Glomerular endothelial cell (primary cell): Measurements from ENCODE around the gene SYNDIG1. TPM values are rescaled to one million over a fixed set of nuclear protein-coding genes. Genes with fewer than 3 reads are reported as not detected.

Source experiments
- DNase-seq: peaks from one replicate; pipeline ENCODE4 v3.0.0-alpha.2; 2011; ENCODE audit warnings: low read depth, low spot score; ENCODE audit errors: extremely low read depth
- total RNA-seq: library from RNA; depleted of rRNA; stranded (reverse); fragments of >200 nt; gene quantifications from 2 replicates; pipeline ENCODE4 v1.2.3, GENCODE V29; 2015

SYNDIG1 gene
- total RNA-seq, 1 donor from 2014 or later, result not detected

DNA sequence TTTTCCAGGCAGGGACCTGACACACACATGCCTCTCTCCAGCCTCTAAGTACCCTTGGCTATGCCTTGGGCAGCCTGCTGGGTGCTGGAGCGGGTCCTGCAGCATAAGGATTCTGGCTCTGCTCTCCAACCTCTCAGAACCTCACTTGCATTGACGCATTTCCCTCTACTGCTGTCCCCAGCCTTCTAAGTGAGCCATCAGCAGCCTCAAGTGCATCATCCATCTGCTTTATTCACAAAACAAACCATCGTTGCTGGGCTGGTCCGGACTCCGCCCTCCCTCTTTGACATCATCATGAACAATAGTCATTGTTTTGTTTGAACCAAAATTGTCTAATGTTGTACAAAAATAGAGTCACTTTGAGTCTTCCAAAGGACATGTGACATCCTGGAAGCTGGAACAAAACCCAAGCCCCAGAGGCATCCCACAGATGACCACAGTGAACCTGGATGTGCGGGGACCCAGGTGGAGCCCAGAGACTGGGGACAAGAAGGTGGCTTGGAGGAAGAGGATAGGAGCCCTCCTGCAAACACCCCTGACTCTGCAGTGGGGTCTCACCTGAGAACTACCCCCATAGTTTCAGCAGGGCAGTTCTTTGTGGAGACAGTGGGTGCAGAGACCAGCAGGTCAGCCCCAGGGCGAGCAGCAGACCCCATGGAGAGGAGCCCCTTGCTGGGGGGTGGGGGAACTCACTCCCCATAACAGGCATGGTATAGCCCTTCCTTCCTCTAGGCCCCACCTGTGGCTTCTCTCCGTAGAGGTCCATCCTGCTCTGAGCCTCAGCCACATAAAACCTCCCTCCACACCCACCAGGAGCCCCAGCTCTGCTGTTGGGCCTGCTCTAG is 230.1 kb downstream of the SYNDIG1 start:
- DNase-seq, result no peak

DNA sequence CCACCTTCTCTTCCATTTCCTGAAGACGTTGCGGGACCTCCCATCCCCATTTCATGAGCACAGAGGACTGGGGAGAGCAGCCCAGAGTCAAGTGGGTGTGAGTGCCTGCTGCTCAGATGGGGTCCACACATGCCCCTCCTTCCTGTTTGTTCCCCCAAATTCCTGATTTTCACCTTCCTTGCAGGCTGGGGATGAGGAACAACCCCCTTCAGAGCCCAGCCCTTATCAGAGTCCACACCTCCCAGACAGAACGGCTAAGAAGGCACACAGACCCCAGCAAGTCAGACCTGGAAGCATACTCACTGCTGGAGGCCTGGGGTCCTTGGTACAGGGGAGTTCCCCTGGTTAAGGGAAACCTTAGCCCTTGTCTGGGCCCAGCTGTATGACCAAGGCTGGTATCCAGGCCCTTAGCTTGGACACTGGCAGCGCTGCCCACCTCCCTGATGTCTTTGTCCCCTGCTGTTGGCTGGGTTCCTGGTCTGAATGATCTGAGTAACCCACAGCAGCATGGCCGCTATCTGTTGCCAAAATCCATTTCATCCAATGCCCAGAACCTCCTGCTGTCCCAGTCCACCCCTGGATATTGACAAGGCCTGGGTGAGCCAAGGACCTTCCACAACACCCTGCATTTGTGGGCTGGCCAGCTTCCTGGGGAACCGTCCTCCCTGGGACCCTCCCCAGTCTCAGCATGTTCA is 230.9 kb downstream of the SYNDIG1 start:
- no peak for DNase-seq

DNA sequence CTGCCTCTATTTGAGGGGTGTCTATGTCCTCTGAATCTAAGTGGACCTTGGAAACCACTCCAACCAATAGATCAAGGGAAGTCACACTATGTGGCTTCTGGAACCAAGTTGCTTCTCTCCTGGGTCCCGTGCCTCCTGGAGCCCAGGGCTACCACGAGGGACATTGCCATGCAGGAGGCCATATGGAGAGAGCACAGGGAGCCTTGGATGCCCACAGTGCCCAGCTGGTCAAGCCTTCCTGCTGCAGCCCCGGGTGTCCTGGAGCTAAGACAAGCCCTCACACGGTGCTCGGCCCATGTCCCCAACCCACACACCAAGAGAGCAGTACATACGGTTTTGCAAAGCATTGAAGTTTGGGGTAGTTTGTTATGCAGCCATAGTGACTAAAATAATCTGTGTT is 231.6 kb downstream of the SYNDIG1 start:
- DNase-seq, result no peak

DNA sequence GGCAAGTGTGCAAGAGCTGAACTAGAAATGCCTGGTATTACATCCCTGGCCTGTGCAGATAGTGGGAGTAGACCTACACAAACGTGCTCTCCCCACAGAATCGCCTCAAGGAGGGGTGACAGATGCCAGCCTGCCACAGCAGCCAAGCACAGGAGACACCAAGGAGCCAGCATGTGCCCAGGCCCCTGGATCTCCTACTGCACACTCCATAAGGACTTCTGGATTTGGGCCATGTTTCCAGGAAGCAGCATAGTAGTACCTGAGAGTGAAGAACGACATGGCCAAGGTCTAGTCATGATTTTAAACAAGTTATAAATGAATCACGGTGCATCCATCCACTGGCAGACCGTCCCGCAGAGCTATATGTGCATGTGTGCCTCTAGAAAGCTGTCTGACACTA is 232.2 kb downstream of the SYNDIG1 start:
- no peak for DNase-seq

DNA sequence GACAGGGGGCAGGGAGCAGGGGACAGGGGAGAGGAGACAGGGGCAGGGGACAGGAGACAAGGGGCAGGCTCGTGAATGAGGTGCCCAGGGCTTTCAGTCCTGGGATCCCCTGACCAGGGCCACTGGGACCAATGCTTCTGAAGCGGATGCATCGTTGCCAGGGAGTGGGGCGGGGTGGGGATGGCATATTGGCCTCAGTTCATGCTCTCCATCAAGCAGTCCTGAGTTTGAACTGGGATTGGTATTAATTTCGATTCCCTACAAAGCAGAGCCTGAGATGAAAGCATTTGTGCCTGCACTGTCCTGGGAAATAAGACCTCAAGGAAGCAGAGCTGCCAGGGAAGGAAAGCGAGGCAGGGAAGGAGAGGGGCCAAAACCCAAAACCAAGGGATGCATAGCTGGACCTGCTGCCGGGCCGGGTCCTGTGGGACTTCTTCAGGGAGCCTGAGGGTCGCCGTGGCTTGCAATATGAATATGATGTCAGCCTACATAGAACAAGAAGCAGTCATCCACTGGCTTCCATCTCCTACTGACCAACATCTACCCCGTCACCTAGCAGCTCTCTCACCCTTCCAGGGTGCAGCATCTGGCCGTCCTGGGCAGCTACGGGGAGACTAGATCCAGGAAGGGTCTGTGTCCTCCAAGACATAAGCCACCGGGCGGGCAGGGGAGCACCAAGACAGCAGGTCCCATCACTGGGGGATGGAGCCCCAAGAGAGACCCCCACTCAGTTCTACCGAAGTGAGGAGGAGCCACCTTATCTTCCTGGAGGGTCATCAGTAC is 233.3 kb downstream of the SYNDIG1 start:
- no peak for DNase-seq

GRCh38 chr20:24703284-24703610 is 233.8 kb downstream of the SYNDIG1 start:
- DNase-seq, result no peak

DNA sequence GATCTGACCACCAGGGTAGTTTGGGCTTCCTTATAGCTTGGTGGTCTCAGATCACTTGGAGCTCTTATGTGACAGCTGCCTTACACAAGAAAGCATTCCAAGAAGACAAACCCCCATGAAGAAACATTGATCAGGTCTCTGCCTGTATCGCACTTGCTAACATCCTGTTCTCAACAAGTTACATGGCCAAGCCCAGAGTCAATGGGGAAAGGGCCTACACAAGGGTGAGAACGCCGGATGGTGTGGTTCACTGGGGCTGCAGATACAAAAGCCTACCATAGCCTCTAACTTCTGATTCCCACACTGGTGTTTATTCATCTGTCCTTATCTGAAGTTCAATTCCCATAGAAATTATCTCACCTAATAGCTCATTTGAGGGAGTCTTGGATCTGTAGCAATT is 235.5 kb downstream of the SYNDIG1 start:
- no peak for DNase-seq

GRCh38 chr20:24705486-24705885 is 236.1 kb downstream of the SYNDIG1 start:
- no peak for DNase-seq

DNA sequence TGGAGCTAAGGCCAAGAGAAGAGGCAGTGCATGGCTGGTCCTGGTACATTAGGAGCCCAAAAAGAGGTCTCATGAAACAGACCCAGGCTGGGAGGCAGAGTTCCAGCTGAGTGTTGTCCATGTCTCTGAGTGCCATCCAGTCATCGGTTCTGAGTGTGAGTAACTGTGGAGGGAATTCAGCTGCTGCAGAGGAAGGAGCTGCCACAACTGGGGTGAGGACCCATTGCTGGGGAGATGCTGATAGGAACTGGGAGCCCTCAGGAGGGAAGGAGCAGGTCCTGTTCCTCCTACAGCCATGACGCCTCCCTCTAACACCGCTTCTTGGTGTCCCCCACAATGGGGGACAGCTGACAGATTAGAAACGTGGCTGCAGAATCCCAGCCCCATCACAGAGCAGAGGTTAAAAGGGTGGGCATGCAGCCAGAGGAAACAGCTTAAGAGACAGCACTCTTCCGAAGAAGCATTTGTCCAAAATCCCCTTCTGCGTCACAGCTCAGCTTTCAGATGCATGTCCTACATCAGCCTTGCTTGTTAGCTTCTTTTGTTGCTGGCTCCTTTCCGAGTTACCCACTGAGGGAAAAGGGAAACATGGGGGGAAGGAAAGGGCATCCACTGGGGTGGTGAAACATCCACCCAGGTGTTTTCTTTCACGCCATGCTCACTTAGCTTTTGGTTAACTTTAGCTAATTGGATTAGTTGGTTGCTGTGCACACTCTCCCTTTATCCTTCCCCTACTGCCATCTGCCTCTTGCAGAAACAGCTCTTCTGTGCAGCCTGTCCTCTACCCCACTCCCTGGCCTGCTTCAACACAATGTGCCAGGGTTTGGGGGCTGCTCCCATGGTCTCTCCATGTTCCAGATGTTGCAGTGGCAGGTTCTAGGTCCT is 239.2 kb downstream of the SYNDIG1 start:
- DNase-seq, result no peak
